ENCODE results near the gene TPSG1.
"Not testable (repeated sequence)": the region's sequence is repeated elsewhere in the genome, so short reads cannot be mapped to it uniquely, and the experiment has no call there.

DNA sequence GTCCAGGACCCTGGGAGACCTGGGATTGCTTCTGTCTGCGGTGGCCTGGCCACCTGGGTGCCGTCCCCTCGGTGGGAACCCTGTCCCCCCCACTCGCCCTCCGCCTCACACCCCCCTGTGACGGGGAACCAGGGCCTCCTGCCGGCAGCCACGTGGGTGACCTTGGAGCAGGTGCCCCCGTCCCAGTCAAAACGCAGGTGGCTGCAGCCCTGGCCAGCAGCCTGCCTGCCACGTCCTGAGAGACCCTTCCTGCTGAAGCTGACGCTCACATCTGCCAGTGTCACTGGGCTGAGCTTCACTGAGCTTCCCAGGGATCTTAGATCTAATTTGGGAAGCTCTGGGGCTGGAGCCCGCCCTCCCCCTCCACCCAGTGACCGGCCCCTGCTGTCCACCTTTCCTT is 1.6 kb upstream of the TPSG1 start:
- TF ChIP-seq POLR2AphosphoS5, POLR2A, TAF1 (IDR thresholded peaks at IDR 0.05; ENCODE audit: low read depth, low read length): not testable (repeated sequence)

Data from GM12891 (cell line).